ENCODE measurements around the gene POT1. TPM values are rescaled to one million over a fixed set of nuclear protein-coding genes. Genes with fewer than 3 reads are reported as not detected.

Gene POT1
- total RNA-seq, 1 experiment from 2014 or later, result 47.0 TPM

- no peak for DNase-seq (ENCODE audit: low read depth)
These were observed 119.0 kb downstream of the POT1 start for GRCh38 chr7:124810605-124811004.

- no peak for DNase-seq (ENCODE audit: low read depth)
These were observed 121.4 kb downstream of the POT1 start for GRCh38 chr7:124808206-124808605.

- DNase-seq (ENCODE audit: low read depth), result no peak
These were observed 128.2 kb downstream of the POT1 start for GRCh38 chr7:124801330-124801895.

- DNase-seq (ENCODE audit: low read depth), result no peak
These were observed 129.2 kb downstream of the POT1 start for GRCh38 chr7:124800386-124800785.

- DNase-seq (ENCODE audit: low read depth), result no peak
These were observed 130.2 kb downstream of the POT1 start for GRCh38 chr7:124799448-124799847.

- no peak for DNase-seq (ENCODE audit: low read depth)
These were observed 132.9 kb downstream of the POT1 start for GRCh38 chr7:124796771-124797170.

- no peak for DNase-seq (ENCODE audit: low read depth)
These were observed 136.9 kb downstream of the POT1 start for GRCh38 chr7:124792696-124793095.

- no peak for DNase-seq (ENCODE audit: low read depth)
These were observed 137.6 kb downstream of the POT1 start for GRCh38 chr7:124792002-124792401.

- DNase-seq (ENCODE audit: low read depth), result no peak
These were observed 138.2 kb downstream of the POT1 start for GRCh38 chr7:124791426-124791825.

- no peak for DNase-seq (ENCODE audit: low read depth)
These were observed 139.0 kb downstream of the POT1 start for GRCh38 chr7:124790645-124791044.

GRCh38 chr7:124785994-124786393, 143.6 kb downstream of the POT1 start:
- no peak for DNase-seq (ENCODE audit: low read depth)

GRCh38 chr7:124784879-124785818, 144.5 kb downstream of the POT1 start:
- DNase-seq (ENCODE audit: low read depth), result peak; percentile 51

- peak; percentile 41 for DNase-seq (ENCODE audit: low read depth)
These were observed 146.4 kb downstream of the POT1 start for GRCh38 chr7:124783271-124783670.

- DNase-seq (ENCODE audit: low read depth), result no peak
These were observed 147.5 kb downstream of the POT1 start for GRCh38 chr7:124781907-124782734.

- no peak for DNase-seq (ENCODE audit: low read depth)
These were observed 148.2 kb downstream of the POT1 start for GRCh38 chr7:124781418-124781817.

GRCh38 chr7:124780608-124781007, 149.0 kb downstream of the POT1 start:
- no peak for DNase-seq (ENCODE audit: low read depth)

- DNase-seq (ENCODE audit: low read depth), result no peak
These were observed 149.6 kb downstream of the POT1 start for GRCh38 chr7:124780056-124780455.

GRCh38 chr7:124779620-124780019, 150.0 kb downstream of the POT1 start:
- DNase-seq (ENCODE audit: low read depth), result no peak

- DNase-seq (ENCODE audit: low read depth), result no peak
These were observed 150.4 kb downstream of the POT1 start for GRCh38 chr7:124779194-124779593.

- DNase-seq (ENCODE audit: low read depth), result no peak
These were observed 152.4 kb downstream of the POT1 start for GRCh38 chr7:124777268-124777667.

GRCh38 chr7:124776153-124776552, 153.5 kb downstream of the POT1 start:
- no peak for DNase-seq (ENCODE audit: low read depth)

- no peak for DNase-seq (ENCODE audit: low read depth)
These were observed 154.2 kb downstream of the POT1 start for GRCh38 chr7:124775422-124775821.

All from Daoy (cell line).